Activated CD8-positive, alpha-beta memory T cell treated with anti-CD3 and anti-CD28 coated beads for 48 hours (primary cell): ENCODE data around the gene LRRD1.
"Not testable (repeated sequence)": the region's sequence is repeated elsewhere in the genome, so short reads cannot be mapped to it uniquely, and the experiment has no call there.

Source experiments
- DNase-seq, 3 experiments: peaks; one replicate each; pipeline ENCODE4 v3.0.0-alpha.2; 2020; ENCODE audit warnings: low read depth in 2 of 3, low spot score in 2 of 3

The LRRD1 gene

DNA sequence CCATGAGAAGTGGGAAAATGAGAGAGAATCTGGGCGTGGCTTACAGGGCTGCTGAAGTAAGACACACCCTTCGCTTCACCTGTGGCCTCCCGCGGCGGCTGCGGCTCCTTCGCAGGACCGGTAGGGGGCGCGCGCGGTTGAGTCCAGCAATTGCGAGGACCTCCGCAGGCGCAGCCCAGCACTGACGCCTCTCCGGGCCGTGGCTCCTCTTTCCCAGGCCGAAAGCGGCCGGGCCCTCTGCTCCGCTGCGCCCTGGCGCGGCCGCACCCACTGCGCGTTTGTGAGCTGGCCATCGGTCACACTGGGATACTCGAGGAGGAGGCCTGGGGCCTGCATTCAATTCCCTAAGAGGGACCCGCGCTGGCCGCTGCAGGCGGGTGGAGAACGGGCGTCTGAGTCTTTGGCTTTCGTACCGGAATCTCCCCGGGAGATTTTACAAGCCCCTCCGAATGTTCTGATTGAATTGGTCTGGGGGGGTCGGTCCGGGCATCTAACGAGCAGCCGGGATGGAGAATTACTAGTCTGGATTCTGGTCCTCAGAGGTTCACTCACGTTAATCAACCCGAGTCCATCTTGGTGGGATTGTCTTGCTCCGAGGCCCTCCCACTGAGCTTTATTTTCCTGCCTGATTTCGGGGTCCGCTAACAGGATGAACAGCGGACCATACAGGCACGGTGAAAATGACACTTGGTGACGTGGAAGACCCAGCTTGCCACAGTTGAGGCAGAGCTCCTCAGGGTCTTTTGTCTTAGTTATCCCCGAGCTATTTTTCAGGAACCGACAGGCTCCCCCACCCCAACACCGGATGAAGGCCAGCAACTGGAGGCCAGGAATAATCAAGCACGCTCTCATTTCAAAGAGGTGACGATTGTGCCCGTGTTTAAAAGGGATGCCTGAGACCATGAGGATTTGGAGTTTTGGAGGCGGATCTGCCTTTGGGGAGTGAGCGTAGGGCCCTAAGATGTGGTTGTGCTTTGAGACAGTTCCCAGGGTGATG lies at the start of gene LRRD1:
Gene LRRD1 (minus strand): TSS at position 215 of the 997 bp plus-strand sequence. CDS start 13,940 bp downstream, outside the sequence.
- peak; percentile 82 to 95 (median 87) for DNase-seq

DNA sequence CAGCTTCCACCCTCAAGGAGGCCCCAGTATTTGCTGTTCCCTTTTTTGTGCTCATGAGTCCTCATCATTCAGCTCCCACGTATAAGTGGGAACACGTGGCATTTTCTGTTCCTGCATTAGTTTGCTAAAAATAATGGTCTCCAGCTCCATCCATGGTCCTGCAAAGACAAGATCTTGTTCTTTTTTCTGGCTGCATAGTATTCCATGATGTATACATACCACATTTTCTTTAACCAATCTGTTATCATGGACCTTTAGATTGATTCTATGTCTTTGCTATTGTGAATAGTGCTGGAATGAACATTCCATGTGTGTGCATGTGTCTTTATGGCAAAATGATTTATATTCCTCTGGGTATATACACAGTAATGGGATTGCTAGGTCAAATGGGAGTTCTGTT lies 49.8 kb upstream of the LRRD1 start:
- DNase-seq = no peak

DNA sequence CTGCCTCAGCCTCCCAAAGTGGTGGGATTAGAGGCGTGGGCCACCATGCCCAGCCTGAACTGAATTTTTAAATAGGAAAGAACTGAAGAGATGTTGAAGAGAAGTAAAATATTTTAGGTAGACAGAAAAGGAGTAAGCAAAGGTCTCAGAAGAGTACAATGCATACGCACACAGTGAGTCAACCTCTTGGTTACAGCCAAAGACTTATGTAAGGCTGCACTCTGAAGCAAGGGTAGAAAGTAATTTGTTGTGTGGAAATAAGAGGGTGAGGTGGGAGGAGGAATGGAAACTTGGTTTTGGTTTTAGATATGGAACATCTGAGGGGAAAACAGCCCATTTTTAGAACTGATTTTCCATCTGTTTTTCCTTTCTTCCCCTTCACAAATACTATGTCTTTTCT lies 49.2 kb upstream of the LRRD1 start:
- DNase-seq = no peak

DNA sequence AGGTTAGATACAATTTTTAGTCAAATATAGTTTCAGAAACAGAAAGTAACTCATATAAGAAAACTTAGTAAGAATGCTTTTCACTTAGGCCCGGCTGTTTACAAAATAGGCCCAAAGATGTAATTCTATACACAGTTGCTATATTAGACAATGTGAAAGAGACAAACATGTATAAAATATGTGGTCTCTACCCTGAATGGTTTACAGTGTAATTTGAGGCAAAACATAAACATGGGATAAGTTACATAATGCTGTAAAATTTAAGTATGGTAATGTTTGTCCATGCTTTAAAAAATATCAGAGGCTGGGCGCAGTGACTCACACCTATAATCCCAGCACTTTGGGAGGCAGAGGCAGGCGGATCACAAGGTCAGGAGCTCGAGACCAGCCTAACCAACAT lies 48.0 kb upstream of the LRRD1 start:
- DNase-seq = no peak

DNA sequence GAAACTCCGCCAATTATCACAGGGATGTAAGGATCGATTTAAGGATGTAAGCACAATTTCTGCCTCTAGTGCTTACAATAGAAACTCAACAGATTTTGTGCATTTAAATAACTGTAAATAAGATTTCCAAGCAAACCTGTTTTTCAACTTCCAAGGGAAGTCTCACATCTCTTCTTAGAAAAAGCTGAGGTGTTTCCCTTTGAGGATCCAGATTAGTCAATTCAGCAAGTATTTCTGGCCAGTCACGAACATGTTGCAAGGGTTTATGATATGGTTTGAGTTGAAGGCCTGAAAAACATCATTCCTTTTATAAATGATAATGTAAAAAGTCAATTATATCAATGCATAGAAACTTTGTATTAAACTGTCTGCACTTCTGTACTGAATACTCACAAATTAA lies 42.8 kb upstream of the LRRD1 start:
- DNase-seq = no peak

DNA sequence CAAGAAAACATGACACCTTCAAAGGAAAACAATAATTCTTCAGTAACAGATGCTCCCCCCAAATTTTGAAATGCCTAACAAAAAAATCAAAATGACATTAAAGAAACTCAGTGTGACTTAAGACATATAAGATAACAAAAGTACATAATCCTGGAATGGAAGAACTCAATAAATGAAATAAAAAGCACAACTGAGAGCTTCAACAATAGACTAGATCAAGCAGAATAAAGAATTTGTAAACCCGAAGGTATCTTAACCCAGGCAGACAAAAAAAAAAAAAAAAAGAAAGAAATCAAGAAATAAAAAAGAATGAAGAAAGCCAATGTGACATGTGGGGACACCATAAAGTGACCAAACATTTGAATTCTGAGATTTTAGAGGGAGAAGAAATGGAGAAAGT lies 27.7 kb upstream of the LRRD1 start:
- no peak for DNase-seq

DNA sequence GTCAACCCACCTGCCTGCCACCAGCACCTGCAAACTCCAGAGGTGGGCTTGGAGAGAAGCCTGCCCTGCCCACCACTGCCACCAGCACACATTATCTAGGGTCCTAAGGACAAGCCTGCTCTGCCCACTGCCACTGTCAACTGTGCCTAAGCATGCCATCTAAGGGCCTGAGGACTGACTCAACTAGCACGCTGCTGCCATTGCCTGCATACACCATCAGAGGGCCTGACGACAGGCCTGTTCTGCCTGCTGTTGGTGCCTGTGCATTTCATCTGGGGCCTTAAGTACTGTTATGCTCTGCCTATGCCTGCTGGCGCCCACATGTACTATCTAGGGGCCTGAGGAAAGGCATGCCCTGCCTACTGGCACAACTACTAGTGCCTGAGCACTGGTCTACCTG lies 27.0 kb upstream of the LRRD1 start:
- DNase-seq = no peak

DNA sequence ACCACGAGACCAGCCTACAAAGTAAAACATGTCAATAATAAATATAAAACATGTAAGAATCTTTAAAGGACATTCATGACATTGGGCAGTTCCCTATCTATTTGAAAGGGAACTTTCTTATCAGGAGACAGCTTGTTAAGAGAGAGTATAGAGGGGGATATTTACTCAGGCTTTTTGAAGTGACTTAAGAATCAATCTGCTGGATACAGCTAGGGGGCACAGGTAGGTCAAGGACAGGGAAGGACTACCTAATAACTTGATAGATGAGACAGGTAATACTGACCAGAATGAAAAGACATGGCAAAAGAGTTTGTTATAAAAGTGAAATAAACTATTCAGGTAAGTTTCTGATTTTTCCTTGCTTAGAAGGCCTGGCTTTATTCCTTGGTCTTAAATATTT lies 21.8 kb upstream of the LRRD1 start:
- DNase-seq = no peak

DNA sequence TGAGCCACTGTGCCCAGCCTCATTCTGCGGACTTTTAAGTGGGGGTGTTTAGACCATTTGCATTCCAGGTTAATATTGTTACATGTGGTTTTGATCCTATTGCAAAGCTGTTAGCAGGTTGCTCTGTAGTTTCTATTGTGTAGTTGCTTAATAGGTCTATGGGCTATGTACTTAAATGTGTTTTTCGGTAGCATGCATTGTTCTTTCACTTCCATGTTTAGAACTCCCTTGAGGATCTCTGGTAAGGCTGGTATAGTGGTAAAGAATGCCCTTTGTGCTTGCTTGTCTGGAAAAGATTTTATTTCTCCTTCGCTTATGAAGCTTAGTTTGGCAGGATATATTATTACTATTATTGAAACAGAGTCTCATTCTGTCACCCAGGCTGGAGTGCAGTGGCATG lies 13.4 kb upstream of the LRRD1 start:
- no peak for DNase-seq

DNA sequence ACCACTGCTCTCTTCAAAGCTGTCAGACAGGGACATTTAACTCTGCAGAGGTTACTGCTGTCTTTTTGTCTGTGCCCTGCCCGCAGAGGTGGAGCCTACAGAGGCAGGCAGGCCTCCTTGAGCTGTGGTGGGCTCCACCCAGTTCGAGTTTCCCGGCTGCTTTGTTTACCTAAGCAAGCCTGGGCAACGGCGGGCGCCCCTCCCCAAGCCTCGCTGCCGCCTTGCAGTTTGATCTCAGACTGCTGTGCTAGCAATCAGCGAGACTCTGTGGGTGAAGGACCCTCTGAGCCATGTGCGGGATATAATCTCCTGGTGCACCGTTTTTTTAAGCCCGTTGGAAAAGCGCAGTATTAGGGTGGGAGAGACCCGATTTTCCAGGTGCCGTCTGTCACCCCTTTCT lies 10.3 kb upstream of the LRRD1 start:
- not testable (repeated sequence) for DNase-seq

DNA sequence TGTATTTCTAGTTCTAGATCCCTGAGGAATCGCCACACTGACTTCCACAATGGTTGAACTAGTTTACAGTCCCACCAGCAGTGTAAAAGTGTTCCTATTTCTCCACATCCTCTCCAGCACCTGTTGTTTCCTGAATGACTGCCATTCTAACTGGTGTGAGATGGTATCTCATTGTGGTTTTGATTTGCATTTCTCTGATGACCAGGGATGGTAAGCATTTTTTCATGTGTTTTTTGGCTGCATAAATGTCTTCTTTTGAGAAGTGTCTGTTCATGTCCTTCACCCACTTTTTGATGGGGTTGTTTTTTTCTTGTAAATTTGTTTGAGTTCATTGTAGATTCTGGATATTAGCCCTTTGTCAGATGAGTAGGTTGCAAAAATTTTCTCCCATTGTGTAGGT lies 5.4 kb upstream of the LRRD1 start:
- DNase-seq = not testable (repeated sequence)

DNA sequence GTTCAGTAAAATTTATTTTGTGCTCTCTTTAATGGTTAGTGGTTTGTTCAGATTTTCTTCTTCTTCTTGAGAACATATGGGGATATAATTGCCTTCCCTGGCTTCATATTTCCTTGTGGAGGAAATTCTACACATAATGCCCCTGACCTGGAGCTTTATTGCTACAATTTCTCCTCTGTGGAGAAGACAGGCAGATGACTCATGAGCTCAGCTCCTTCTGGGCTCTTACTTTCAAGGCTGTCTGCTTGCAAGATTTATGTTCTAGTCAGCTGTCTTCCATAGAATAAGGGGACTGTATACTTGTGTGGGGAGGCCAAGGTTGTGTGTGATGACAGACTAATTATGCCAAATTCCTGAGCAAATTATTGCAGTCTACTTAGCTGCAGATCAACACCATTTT lies 1.6 kb downstream of the LRRD1 start:
- DNase-seq = no peak

DNA sequence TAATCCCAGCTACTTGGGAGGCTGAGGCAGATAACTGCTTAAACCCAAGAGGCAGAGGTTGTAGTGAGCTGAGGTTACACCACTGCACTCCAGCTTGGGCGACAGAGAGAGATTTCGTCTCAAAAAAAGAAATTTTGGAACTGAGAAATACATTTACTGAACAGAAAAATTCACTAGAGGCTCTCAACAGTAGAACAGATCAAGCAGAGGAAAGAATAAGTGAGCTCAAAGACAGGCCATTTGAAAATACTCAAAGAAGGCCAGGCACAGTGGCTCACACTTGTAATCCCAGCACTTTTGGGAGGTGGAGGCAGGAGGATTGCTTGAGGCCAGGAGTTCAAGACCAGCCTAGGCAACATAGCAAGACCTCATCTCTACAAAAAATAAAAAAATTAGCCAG lies 9.4 kb downstream of the LRRD1 start:
- DNase-seq = not testable (repeated sequence)

DNA sequence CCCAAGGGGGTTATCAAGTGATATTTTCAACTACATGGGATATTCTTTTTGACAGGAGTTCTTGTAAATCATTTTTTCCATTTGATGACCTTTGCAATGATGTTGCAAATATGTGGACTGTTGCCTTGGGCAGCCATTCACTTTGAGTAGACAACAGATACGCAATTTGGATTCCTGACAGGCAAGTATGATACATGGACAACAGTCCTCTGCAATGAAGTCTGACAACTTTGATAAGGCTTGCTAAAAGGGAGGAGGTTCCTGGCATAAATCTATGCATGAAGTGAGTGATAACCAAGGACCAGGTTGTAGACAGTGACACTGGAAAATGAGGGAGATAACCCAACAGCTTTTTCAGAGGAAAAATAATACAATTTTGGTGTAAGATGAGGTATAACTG lies 17.7 kb downstream of the LRRD1 start:
- DNase-seq = no peak

DNA sequence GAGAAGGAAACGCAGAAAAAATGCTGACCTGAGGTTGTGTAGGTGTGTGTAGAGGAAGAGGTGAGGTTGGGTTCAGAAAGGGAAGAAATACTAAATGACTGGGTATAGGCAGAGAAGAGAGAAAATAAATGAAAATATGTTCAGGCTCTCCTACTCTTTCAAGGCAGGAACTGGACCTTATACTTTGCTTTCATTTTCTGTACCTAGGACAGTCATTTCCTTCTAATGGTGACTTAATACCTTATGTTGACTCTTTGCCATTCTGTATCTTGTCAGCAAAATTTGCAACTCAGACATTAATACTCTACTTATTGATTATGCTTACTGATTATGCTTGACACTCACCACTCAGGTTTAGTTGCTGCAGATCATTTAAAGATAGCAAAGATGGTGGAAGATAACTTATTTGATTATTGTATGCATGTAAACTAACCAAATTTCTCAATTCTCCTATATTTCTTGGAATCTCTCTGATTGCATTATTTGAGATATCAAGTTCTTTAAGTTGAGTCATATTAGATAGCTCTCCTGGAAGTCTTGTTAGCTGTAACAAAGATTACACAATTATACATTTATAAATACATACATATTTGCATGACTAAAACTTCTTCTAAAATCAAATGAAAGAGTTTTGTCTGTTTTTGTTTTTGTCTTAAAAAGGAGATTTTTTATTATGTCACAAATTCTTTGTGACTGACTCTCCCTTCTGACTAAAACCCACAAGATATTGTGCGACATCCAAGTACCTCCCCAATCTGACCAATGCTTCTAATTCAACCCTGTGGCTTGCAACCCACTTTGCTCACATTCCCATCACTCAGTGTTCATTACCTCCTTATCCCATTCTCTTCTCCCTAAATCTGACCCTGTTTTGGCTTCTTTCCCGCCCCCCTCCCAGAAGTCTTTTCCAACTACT lies 20.0 kb downstream of the LRRD1 start:
- no peak for DNase-seq

DNA sequence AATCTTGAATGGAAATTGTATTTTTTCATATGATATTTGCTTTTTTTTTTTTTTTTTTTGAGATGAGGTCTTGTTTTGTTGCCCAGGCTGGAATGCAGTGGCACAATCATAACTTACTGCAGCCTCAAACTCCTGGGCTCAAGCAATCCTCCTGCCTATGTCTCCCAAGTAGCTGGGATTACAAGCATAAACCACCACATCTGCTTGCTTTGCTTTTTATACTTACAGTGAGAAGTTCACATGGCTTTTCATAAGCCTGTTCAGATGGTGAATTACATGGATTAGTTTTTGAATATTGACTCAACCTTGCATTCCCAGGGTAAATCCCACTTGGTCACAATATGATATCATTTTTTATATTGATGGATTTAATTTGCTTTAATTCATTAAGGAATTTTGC lies 22.0 kb downstream of the LRRD1 start:
- DNase-seq = no peak

DNA sequence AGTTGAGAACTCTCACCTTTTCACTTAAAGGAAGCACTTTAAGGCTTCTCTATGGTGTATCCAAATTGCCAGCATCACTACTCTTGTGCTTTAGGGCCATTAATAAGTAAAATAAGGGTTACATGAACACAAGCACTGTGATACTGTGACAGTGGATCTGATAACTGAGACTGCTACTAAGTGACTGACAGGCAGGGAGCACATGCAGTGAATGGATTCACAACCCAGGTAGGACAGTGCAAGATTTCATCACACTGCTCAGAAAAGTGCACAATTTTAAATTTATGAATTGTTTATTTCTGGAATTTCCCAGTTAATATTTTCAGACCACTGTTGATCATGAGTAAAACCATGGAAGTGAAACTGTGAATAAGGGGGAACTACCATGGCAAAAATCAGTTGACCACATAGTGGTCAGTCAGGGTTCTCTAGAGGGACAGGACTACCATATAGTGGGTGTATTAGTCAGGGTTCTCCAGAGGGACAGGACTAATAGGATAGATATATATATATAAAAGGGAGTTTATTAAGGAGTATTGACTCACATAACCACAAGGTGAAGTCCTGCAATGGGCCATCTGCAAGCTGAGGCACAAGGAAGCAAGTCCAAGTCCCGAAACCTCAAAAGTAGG lies 23.7 kb downstream of the LRRD1 start:
- DNase-seq = no peak

DNA sequence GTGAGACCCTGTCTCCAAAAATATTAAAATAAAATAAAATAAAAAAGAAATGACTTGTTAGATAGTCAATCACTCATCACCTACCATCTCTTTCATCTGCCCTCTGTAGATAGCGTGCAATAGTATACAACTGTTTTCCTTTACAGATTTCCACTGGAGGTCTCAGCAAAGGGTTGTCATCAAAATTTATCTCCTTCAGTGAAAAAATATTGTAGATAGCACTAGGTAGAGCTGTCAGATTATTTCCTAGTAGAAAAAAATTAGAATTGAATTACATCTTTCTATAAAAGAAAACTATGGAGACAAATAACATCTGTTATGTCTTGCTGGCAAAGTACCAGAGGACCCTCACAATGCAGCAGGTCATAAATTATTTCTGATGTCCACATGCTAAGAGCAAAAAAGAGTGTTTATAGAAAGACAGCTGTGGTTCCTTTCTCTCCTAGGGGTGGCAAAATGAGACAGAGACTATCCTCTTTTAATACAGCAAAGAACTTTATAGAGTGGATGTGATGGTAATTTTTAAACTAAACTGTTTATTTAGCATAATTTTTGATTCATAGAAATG lies 28.4 kb downstream of the LRRD1 start:
- no peak for DNase-seq

DNA sequence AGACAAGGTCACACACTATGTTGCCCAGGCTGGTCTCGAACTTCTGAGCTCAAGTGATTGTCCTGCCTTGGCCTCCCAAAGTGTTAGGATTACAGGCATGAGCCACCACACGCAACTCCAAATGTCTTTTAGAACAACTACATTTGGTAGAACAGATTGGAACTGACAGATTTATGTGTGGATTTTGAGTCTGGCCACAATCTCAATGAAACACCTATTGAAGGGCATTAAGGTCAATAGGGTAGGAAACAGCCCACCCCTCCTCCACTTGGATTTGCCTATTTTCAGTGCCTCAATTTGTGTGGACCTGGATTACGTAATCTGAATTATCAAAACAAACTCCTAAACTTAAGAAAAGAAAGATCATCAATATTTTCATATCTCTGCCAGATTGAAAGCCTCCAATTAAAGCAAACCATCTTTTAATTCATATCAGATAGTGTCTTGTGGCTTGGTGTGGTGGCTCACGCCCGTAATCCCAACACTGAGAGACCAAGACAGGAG lies 29.2 kb downstream of the LRRD1 start:
- DNase-seq = no peak

DNA sequence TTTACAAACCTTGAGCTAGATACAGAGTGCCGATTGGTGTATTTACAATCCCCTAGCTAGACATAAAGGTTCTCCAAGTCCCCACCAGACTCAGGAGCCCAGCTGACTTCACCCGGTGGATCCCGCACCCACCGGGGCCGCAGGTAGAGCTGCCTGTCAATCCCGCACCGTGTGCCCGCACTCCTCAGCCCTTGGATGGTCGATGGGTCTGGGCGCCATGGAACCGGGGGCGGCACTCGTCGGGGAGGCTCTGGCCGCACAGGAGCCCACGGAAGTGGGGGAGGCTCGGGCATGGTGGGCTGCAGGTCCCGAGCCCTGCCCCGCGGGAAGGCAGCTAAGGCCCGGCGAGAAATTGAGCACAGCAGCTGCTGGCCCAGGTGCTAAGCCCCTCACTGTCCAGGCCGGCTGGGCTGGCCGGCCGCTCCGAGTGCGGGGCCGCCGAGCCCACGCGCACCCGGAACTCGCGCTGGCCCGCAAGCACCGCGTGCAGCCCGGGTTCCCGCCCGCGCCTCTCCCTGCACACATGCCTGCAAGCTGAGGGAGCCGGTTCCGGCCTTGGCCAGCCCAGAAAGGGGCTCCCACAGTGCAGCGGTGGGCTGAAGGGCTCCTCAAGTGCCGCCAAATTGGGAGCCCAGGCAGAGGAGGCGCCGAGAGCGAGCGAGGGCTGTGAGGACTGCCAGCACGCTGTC lies 35.6 kb downstream of the LRRD1 start:
- not testable (repeated sequence) for DNase-seq
